SU-DHL-6 (cell line): Measurements from ENCODE around the gene CLTC.
"Not testable (repeated sequence)": the region's sequence is repeated elsewhere in the genome, so short reads cannot be mapped to it uniquely, and the experiment has no call there.

ENCODE experiments used
- H2AFZ ChIP-seq: fragments of 200-600 bp; sonication (generic); 2 replicates; pipeline ENCODE4 v1.6.1; 2014; ENCODE audit warnings: low read depth, mild to moderate bottlenecking, moderate library complexity, mixed read lengths, antibody characterized with exemption, low read length; ENCODE audit not compliant: severe bottlenecking
- H3F3A ChIP-seq: fragments of 200-600 bp; shearing (Covaris generic); 2 replicates; pipeline ENCODE4 v1.6.0; 2016; ENCODE audit warnings: antibody characterized with exemption, mild to moderate bottlenecking; ENCODE audit not compliant: insufficient read depth
- H3K27ac ChIP-seq: fragments of 200-600 bp; sonication (generic); 2 replicates; pipeline ENCODE4 v1.5.1; 2016; ENCODE audit warnings: low read depth, mild to moderate bottlenecking, low read length, moderate library complexity, mixed read lengths
- H3K27me3 ChIP-seq: fragments of 200-600 bp; sonication (generic), shearing (Covaris generic); 2 replicates; pipeline ENCODE4 v1.6.0; 2014; ENCODE audit warnings: mild to moderate bottlenecking, low read length
- H3K36me3 ChIP-seq: fragments of 200-600 bp; sonication (generic); 2 replicates; pipeline ENCODE4 v1.6.1; 2014; ENCODE audit warnings: mild to moderate bottlenecking, low read length, mixed read lengths
- H3K4me2 ChIP-seq: fragments of 300-600, 200-600 bp; shearing (Covaris generic), sonication (generic); 2 replicates; pipeline ENCODE4 v1.6.0; 2014; ENCODE audit warnings: low read length, low read depth, mild to moderate bottlenecking; ENCODE audit not compliant: poor library complexity, severe bottlenecking
- H3K4me3 ChIP-seq: fragments of 200-600 bp; sonication (generic); 2 replicates; pipeline ENCODE4 v1.5.1; 2014; ENCODE audit warnings: antibody characterized with exemption, low read length, mild to moderate bottlenecking, mixed read lengths; ENCODE audit not compliant: insufficient read depth, poor library complexity, severe bottlenecking
- H3K79me2 ChIP-seq: fragments of 200-600 bp; sonication (generic); 2 replicates; pipeline ENCODE4 v1.6.1; 2014; ENCODE audit warnings: mild to moderate bottlenecking, low read length, moderate library complexity; ENCODE audit not compliant: insufficient read depth
- H3K9ac ChIP-seq: fragments of 200-600 bp; sonication (generic); 2 replicates; pipeline ENCODE4 v1.7.0; 2014; ENCODE audit warnings: mild to moderate bottlenecking, low read length
- H3K9me2 ChIP-seq: fragments of 200-600 bp; sonication (generic); replicated peaks from 2 replicates; pipeline ENCODE4 v1.6.1; 2014; ENCODE audit warnings: low read length; ENCODE audit not compliant: insufficient read depth
- H3K9me3 ChIP-seq: fragments of 200-600 bp; sonication (generic); 2 replicates; pipeline ENCODE4 v1.6.1; 2014; ENCODE audit warnings: low read length, mixed read lengths; ENCODE audit not compliant: insufficient read depth
- H4K20me1 ChIP-seq: fragments of 200-600 bp; sonication (generic); 2 replicates; pipeline ENCODE4 v1.6.1; 2014; ENCODE audit warnings: low read depth, mild to moderate bottlenecking, antibody characterized with exemption, low read length, moderate library complexity, mixed read lengths
- CTCF ChIP-seq: fragments of 200-600 bp; sonication (generic); IDR thresholded peaks from one replicate; pipeline ENCODE4 v1.5.1; 2017; ENCODE audit warnings: antibody characterized with exemption, mild to moderate bottlenecking, low read length, moderate library complexity; ENCODE audit not compliant: insufficient read depth, poor library complexity, severe bottlenecking
- EZH2phosphoT487 ChIP-seq: fragments of 200-600 bp; sonication (generic), shearing (Covaris generic); conservative IDR thresholded peaks from 2 replicates; pipeline ENCODE4 v1.6.1; 2018; ENCODE audit warnings: mild to moderate bottlenecking, antibody characterized with exemption, low read length, moderate library complexity, mixed read lengths

Gene CLTC

DNA sequence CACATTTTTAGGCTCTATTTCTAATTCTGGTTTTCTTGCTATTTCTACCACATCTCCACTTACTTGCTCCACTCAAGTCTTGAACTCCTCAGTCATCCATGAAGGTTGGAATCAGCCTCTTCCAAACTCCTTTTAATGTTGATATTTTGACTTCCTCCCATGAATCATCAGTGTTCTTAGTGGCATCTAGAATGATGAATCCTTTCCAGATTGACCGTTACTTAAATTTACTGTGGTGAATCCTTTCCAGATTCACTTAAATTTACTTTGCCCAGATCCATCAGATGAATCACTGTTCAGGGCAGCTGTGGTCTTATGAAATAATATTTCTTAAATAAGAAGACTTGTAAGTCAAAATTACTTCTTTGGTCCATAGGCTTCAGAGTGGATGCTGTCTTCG, 32.4 kb downstream of the CLTC start:
- Histone ChIP-seq H2AFZ (no peak overlapping the region), H3K36me3 (peaks cover 66% of the 10 kb centered on the region), H3K4me2 (no peak overlapping the region), H3K27ac (no peak overlapping the region), H3K27me3 (no peaks in the 10 kb centered on the region), H4K20me1 (0 out of 2 replicates have a peak, but pooled peaks cover 4% of the 10 kb centered on the region), H3K9me3 (no peaks in the 10 kb centered on the region), H3K9me2 (no peaks in the 10 kb centered on the region), H3F3A (no peaks in the 10 kb centered on the region), H3K4me3 (no peak overlapping the region), H3K9ac (no peak overlapping the region), H3K79me2 (peaks cover 11% of the 10 kb centered on the region)
- TF ChIP-seq EZH2phosphoT487 (no peak), CTCF (no peak)

DNA sequence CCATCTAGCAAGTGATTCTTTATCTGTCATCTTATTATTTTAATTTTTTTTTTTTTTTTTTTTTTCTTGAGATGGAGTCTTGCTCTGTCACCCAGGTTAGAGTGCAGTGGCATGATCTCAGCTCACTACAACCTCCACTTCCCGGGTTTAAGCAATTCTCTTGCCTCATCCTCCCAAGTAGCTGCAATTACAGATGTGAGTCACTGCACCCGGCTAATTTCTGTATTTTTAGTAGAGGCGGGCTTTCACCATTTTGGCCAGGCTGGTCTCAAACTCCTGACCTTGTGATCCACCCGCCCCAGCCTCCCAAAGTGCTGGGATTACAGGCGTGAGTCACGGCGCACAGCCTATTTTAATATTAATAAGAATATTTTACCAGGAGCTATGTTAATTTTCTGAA, 36.9 kb downstream of the CLTC start:
- H4K20me1 ChIP-seq, H3K4me2 ChIP-seq, H3F3A ChIP-seq, H3K9me2 ChIP-seq, H3K27ac ChIP-seq, H3K4me3 ChIP-seq, H3K9me3 ChIP-seq, H3K79me2 ChIP-seq, H3K27me3 ChIP-seq, H3K9ac ChIP-seq, H2AFZ ChIP-seq: not testable (repeated sequence)
- H3K36me3 ChIP-seq, result peaks cover 55% of the 10 kb centered on the region

- Histone ChIP-seq H3F3A (peaks cover 12% of the 10 kb centered on the region; the same call in 1 of the 2 replicates), H3K36me3 (peaks cover 84% of the 10 kb centered on the region)
These were observed 46.5 kb downstream of the CLTC start for GRCh38 chr17:59666235-59666634.

More at GRCh38 chr17:59666235-59666634, 46.5 kb downstream of the CLTC start:
- Histone ChIP-seq H4K20me1 (no peaks in the 10 kb centered on the region; the same call in 1 of the 2 replicates), H3K27ac (no peak overlapping the region), H3K9me2 (no peaks in the 10 kb centered on the region), H2AFZ (no peak overlapping the region), H3K9me3 (no peaks in the 10 kb centered on the region), H3K4me2 (no peak overlapping the region), H3K27me3 (no peaks in the 10 kb centered on the region), H3K79me2 (peaks cover 6% of the 10 kb centered on the region; the same call in 1 of the 2 replicates), H3K9ac (no peak overlapping the region), H3K4me3 (no peak overlapping the region)
- TF ChIP-seq CTCF, result no peak
- no peak for TF ChIP-seq EZH2phosphoT487
